Panc1 (cell line): ENCODE data around the gene MTA3. TPM values are rescaled to one million over a fixed set of nuclear protein-coding genes. Genes with fewer than 3 reads are reported as not detected.

Experiments
- ATAC-seq: fragments of 200-7000 bp; cut with Tn5 transposase; 2 replicates; pipeline ENCODE4 v1.9.1; 2020; ENCODE audit warnings: mild to moderate bottlenecking, moderate library complexity
- BruUV-seq: library from RNA; stranded (reverse); fragments of 400-500 nt; replicated peaks from 2 replicates; lab custom pipeline; 2021; lab: Mats Ljungman, UMichigan
- CTCF ChIA-PET: fragments of 300-600 bp; sonication (Branson Sonifier 250); formaldehyde crosslinking; loops from one replicate; lab custom pipeline; 2022; ENCODE audit warnings: antibody characterized with exemption; lab: Charles Lee
- POLR2A ChIA-PET: fragments of 300-600 bp; sonication (Branson Sonifier 250); formaldehyde crosslinking; loops from one replicate; lab custom pipeline; 2022; ENCODE audit warnings: antibody characterized with exemption; lab: Charles Lee
- DNase-seq: peaks from one replicate; pipeline ENCODE4 v3.0.0-alpha.2; 2010; ENCODE audit warnings: low read depth, low spot score
- H3K27ac ChIP-seq: 2 replicates; pipeline ENCODE4 v1.5.1; 2011; ENCODE audit warnings: mild to moderate bottlenecking, low read length, inconsistent platforms
- H3K27me3 ChIP-seq: fragments of 200-500 bp; sonication (Bioruptor generic); 2 replicates; pipeline ENCODE4 v1.6.0; 2014; ENCODE audit warnings: low read length, inconsistent platforms; ENCODE audit not compliant: control insufficient read depth, insufficient read depth
- H3K36me3 ChIP-seq: fragments of 200-500 bp; sonication (Bioruptor generic); 2 replicates; pipeline ENCODE4 v1.5.1; 2014; ENCODE audit warnings: inconsistent platforms, mild to moderate bottlenecking, low read length, moderate library complexity; ENCODE audit not compliant: control insufficient read depth, insufficient read depth
- H3K4me1 ChIP-seq: 2 replicates; pipeline ENCODE4 v1.5.1; 2011; ENCODE audit warnings: inconsistent platforms, mild to moderate bottlenecking, low read length, moderate library complexity; ENCODE audit not compliant: control insufficient read depth, insufficient read depth
- H3K4me3 ChIP-seq, 2 experiments: 2 replicates each; pipeline ENCODE4 v1.5.1; 2011 to 2012; ENCODE audit warnings: low read depth in 2 of 2, low read length in 2 of 2, mild to moderate bottlenecking in 2 of 2, inconsistent platforms in 1 of 2, moderate library complexity in 1 of 2
- H3K9me3 ChIP-seq: fragments of 200-500 bp; sonication (Bioruptor generic); 2 replicates; pipeline ENCODE4 v1.5.1; 2014; ENCODE audit warnings: low read depth, mild to moderate bottlenecking, inconsistent platforms, low read length, moderate library complexity; ENCODE audit not compliant: control insufficient read depth, insufficient read depth
- CTCF ChIP-seq: fragments of 450-650 bp; IDR thresholded peaks from 2 replicates; pipeline ENCODE4 v1.5.1; 2017; ENCODE audit warnings: mild to moderate bottlenecking
- POLR2AphosphoS5 ChIP-seq: IDR thresholded peaks from 2 replicates; pipeline ENCODE4 v1.6.1; 2012; ENCODE audit warnings: mild to moderate bottlenecking, low read depth, low read length, moderate library complexity
- REST ChIP-seq, 2 experiments: IDR thresholded peaks; 2 replicates each; pipeline ENCODE4 v1.6.1; 2011 to 2012; ENCODE audit warnings: low read depth in 2 of 2, control low read depth in 1 of 2, low read length in 1 of 2, mild to moderate bottlenecking in 1 of 2, moderate library complexity in 1 of 2; ENCODE audit not compliant: insufficient read depth in 1 of 2
- SIN3A ChIP-seq: IDR thresholded peaks from 2 replicates; pipeline ENCODE4 v1.6.1; 2012; ENCODE audit warnings: low read depth, mild to moderate bottlenecking, low read length, moderate library complexity, borderline replicate concordance; ENCODE audit not compliant: insufficient read depth
- TCF7L2 ChIP-seq: IDR thresholded peaks from 2 replicates; pipeline ENCODE4 v1.6.1; 2011; ENCODE audit warnings: mild to moderate bottlenecking, low read depth, low read length, inconsistent platforms
- in situ Hi-C: cut with HindIII; loops from 2 replicates; pipeline ENCODE4 v1.10.0; 2016; ENCODE audit warnings: low sequenced_read_pairs, low pct_unique_long_range_greater_than_20kb
- intact Hi-C: fragments of 100-400 bp; cut with micrococcal nuclease; formaldehyde crosslinking; loops from one replicate; pipeline ENCODE4 v1.10.0; 2022; ENCODE audit not compliant: unreplicated experiment
- total RNA-seq: library from RNA; stranded (reverse); gene quantifications from one replicate; pipeline ENCODE4 v1.2.1, GENCODE V29; 2021; ENCODE audit not compliant: unreplicated experiment

The MTA3 gene
- total RNA-seq, 1 experiment from 2014 or later: 65.6 TPM

DNA sequence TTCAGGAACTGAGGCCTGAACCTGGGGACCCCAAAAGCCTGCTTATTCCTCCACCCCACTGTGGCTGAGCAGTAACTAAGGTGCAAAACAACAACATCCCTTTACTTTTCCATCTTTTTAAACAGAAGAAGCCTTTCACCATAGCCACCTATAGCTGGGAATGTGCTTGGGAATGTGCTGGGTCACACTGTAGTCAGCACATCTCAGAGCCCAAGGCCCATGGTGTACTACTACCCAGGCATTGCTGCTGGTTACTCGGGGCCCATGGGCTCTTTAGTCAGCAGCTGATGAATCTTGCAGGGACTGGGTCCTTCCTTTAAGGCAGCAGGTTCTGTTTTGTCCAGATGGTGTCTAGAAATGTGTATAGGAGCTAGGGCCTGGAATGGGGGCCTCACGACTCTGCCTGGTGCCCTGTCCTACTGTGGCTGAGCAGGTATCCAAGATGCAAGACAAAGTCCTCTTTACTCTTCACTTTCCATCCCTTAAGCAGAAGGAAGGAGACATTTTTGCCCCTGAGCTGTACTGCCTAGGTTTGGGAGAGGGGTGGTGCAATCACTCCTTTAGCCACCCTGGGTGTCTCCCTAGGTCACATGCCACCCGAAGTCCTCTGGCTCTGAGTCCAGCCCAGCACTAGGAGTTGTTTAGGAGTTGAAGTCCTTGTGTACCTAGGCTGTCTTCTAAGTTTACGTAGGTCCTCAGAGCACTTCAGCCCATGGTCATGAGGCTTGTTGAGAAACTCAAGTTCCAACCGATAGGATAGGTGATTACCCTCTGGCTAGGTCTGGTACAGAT, 125.5 kb downstream of the MTA3 start:
- TF ChIP-seq SIN3A: no peak
- no peak for TF ChIP-seq POLR2AphosphoS5
- TF ChIP-seq TCF7L2: no peak
- TF ChIP-seq CTCF: no peak
- TF ChIP-seq REST (IDR thresholded peaks at IDR 0.05; ENCODE audit: insufficient read depth in 1 of 2, low read depth in 2 of 2, low read length in 1 of 2): no peak
- H3K4me1 ChIP-seq: no peaks in the 10 kb centered on the region
- DNase-seq (no peak), ATAC-seq (no peak)
- no TSS peak for BruUV-seq
- CTCF ChIA-PET: no interaction called here
- intact Hi-C loops (no loop called here), in situ Hi-C loops (no loop called here)
- no peaks in the 10 kb centered on the region for H3K9me3 ChIP-seq
- H3K27me3 ChIP-seq: no peaks in the 10 kb centered on the region
- H3K27ac ChIP-seq: no peak overlapping the region
- POLR2A ChIA-PET: interaction anchor here (0.5 kb wide), 1 partner anchor 54 kb away, joined by 10 read pairs; no protein-coding TSS in a partner anchor
- H3K4me3 ChIP-seq: no peak overlapping the region
- 0 out of 2 replicates have a peak, but pooled peaks cover 3% of the 10 kb centered on the region for H3K36me3 ChIP-seq

DNA sequence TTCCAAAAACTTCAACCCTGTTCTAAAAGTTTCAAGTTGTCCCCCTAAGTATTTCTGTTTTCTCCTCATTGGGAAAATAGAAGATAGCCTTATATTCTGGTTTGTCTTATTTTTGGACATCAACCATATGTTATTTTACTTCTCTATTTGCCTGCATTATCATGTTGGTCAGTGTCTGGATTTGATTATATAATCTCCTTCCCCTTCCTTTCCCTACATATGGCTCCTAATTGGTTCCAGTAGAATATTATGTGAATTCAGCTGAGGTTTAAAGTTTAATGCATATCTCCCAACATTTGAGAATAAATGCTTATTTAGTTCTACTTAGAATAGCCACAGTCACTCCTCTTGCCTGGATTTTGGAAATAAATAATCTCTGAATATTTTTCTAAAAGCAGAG, 128.6 kb downstream of the MTA3 start:
- POLR2A ChIA-PET: no interaction called here
- intact Hi-C loops: no loop called here

More for the DNA sequence above, 128.6 kb downstream of the MTA3 start:
- 0 out of 2 replicates have a peak, but pooled peaks cover 3% of the 10 kb centered on the region for H3K36me3 ChIP-seq
- ATAC-seq (no peak), DNase-seq (no peak)
- CTCF ChIA-PET: no interaction called here
- TF ChIP-seq SIN3A: no peak
- no peak for TF ChIP-seq REST (IDR thresholded peaks at IDR 0.05; ENCODE audit: insufficient read depth in 1 of 2, low read depth in 2 of 2, low read length in 1 of 2)
- no peak for TF ChIP-seq TCF7L2
- no peak for TF ChIP-seq CTCF
- no peak for TF ChIP-seq POLR2AphosphoS5
- H3K4me1 ChIP-seq: no peaks in the 10 kb centered on the region
- no peaks in the 10 kb centered on the region for H3K9me3 ChIP-seq
- H3K27me3 ChIP-seq: no peaks in the 10 kb centered on the region
- in situ Hi-C loops: no loop called here
- no peak overlapping the region for H3K27ac ChIP-seq
- H3K4me3 ChIP-seq: no peak overlapping the region
- BruUV-seq: no TSS peak
